RWPE1 (cell line): ENCODE results near the gene MFAP5.
A peak's percentile ranks its signal among the peaks of the same experiment; 100 is the strongest.
"Not testable (repeated sequence)": the region's sequence is repeated elsewhere in the genome, so short reads cannot be mapped to it uniquely, and the experiment has no call there.

Experiments used
- CTCF ChIA-PET: fragments of 350-600 bp; sonication (Branson Sonifier 250); formaldehyde crosslinking; extraction: SDS; loops from one replicate; lab custom pipeline; 2021; lab: Yijun Ruan, JAX
- POLR2A ChIA-PET: fragments of 400-600 bp; formaldehyde crosslinking; extraction: SDS; loops from one replicate; lab custom pipeline; 2020; ENCODE audit warnings: antibody characterized with exemption; ENCODE audit not compliant: low non-redundant PET; lab: Yijun Ruan, JAX
- DNase-seq: peaks from one replicate; pipeline ENCODE4 v3.0.0; 2012; ENCODE audit warnings: low spot score
- H3K27ac ChIP-seq: fragments of 450-650 bp; 2 replicates; pipeline ENCODE4 v1.5.1; 2017
- CTCF ChIP-seq: fragments of 450-650 bp; conservative IDR thresholded peaks from 2 replicates; pipeline ENCODE4 v1.5.1; 2017; ENCODE audit warnings: low read depth, mild to moderate bottlenecking

MFAP5 gene

GRCh38 chr12:8628731-8629130 is 33.9 kb downstream of the MFAP5 start:
- no peak overlapping the region for H3K27ac ChIP-seq
- POLR2A ChIA-PET: no interaction called here
- no peak for DNase-seq
- TF ChIP-seq CTCF: no peak
- CTCF ChIA-PET: interaction anchor here (0.6 kb wide), 2 partner anchors 28 to 410 kb away, joined by 4 to 6 read pairs; no protein-coding TSS in a partner anchor

GRCh38 chr12:8624750-8625149 is 37.9 kb downstream of the MFAP5 start:
- POLR2A ChIA-PET, DNase-seq, H3K27ac ChIP-seq, CTCF ChIA-PET: not testable (repeated sequence)

- ChIA-PET CTCF (interaction anchor here (1.0 kb wide), 1 partner anchor 78 kb away, joined by 5 read pairs; no protein-coding TSS in a partner anchor), POLR2A (no interaction called here)
- no peak overlapping the region for H3K27ac ChIP-seq
- no peak for DNase-seq
- no peak for TF ChIP-seq CTCF
Measured at GRCh38 chr12:8622646-8623045, 40.0 kb downstream of the MFAP5 start.

- POLR2A ChIA-PET: no interaction called here
- CTCF ChIA-PET: interaction anchor here (0.6 to 0.7 kb wide), 2 partner anchors 14 to 105 kb away, joined by 3 to 4 read pairs; no protein-coding TSS in a partner anchor
- no peak for DNase-seq
- no peak overlapping the region for H3K27ac ChIP-seq
- no peak for TF ChIP-seq CTCF
Measured at GRCh38 chr12:8615206-8615605, 47.4 kb downstream of the MFAP5 start.

- CTCF ChIA-PET, H3K27ac ChIP-seq, DNase-seq, POLR2A ChIA-PET: not testable (repeated sequence)
Measured at GRCh38 chr12:8613881-8614280, 48.7 kb downstream of the MFAP5 start.

GRCh38 chr12:8612629-8613028 is 50.0 kb downstream of the MFAP5 start, which contains the start of gene AICDA:
AICDA (minus strand) TSS chr12:8612859; CDS start chr12:8612767, 92 bp downstream.
- ChIA-PET CTCF (interaction anchor here (0.7 kb wide), 1 partner anchor 68 kb away, joined by 3 read pairs; no protein-coding TSS in a partner anchor), POLR2A (interaction anchor here (0.6 kb wide), 1 partner anchor 218 kb away, joined by 3 read pairs; no protein-coding TSS in a partner anchor)
- DNase-seq: no peak
- TF ChIP-seq CTCF: no peak
- H3K27ac ChIP-seq: no peak within 1 kb of the TSS

- CTCF ChIA-PET: interaction anchor here (0.6 to 3.8 kb wide), 8 partner anchors 10 to 1520 kb away, joined by 3 to 28 read pairs (median 4); no protein-coding TSS in a partner anchor
- DNase-seq: peak; percentile 54
- peak; percentile 67 for TF ChIP-seq CTCF
- POLR2A ChIA-PET: no interaction called here
- no peak overlapping the region for H3K27ac ChIP-seq
Measured at GRCh38 chr12:8609061-8609570, 53.5 kb downstream of the MFAP5 start.
